Choroid plexus epithelial cell (primary cell): ENCODE data around the gene MCM10.
"Not testable (repeated sequence)": the region's sequence is repeated elsewhere in the genome, so short reads cannot be mapped to it uniquely, and the experiment has no call there.

Experiments used
- DNase-seq: peaks from one replicate; pipeline ENCODE4 v3.0.0-alpha.2; 2010; ENCODE audit warnings: low read depth
- H3K4me3 ChIP-seq: 2 replicates; pipeline ENCODE4 v1.5.1; 2011; ENCODE audit warnings: low read depth, mild to moderate bottlenecking, control low read depth, low read length, moderate library complexity
- CTCF ChIP-seq: conservative IDR thresholded peaks from 2 replicates; pipeline ENCODE4 v1.5.1; 2011; ENCODE audit warnings: low read depth, mild to moderate bottlenecking, control low read depth, inconsistent platforms, low read length, moderate library complexity

MCM10 gene

GRCh38 chr10:13144814-13145213 is 16.5 kb upstream of the MCM10 start:
- H3K4me3 ChIP-seq = no peak overlapping the region
- no peak for TF ChIP-seq CTCF
- DNase-seq = no peak

- no peak overlapping the region for H3K4me3 ChIP-seq
- TF ChIP-seq CTCF = no peak
- DNase-seq = peak; percentile 25
Measured at GRCh38 chr10:13146379-13146778, 15.0 kb upstream of the MCM10 start.

GRCh38 chr10:13147161-13147560 is 14.2 kb upstream of the MCM10 start:
- no peak for TF ChIP-seq CTCF
- no peak for DNase-seq
- no peak overlapping the region for H3K4me3 ChIP-seq

- no peak for TF ChIP-seq CTCF
- no peak for DNase-seq
- no peak overlapping the region for H3K4me3 ChIP-seq
Measured at GRCh38 chr10:13152296-13152695, 9.1 kb upstream of the MCM10 start.

GRCh38 chr10:13155860-13156259 is 5.5 kb upstream of the MCM10 start:
- DNase-seq, H3K4me3 ChIP-seq: not testable (repeated sequence)

DNA sequence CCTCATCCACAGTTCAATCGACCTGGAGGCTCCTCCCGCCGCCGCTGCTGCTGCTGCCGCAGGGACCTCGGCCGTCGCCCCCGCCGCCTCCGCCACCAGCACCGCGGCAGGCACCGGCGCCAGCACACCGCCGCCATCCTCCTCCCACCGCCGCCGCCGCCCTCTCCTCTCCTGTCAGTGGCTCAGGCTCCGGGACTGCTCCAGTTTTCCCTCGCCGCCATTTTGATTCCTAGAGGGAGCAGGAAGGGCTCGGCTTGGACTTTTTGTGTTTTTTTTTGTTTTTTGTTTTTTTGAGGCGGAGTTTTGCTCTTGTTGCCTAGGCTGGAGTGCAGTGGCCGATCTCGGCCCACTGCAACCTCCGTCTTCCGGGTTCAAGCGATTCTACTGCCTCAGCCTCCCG is 3.0 kb upstream of the MCM10 start:
- TF ChIP-seq CTCF = no peak
- peak overlapping the region; percentile 38 for H3K4me3 ChIP-seq
- no peak for DNase-seq

DNA sequence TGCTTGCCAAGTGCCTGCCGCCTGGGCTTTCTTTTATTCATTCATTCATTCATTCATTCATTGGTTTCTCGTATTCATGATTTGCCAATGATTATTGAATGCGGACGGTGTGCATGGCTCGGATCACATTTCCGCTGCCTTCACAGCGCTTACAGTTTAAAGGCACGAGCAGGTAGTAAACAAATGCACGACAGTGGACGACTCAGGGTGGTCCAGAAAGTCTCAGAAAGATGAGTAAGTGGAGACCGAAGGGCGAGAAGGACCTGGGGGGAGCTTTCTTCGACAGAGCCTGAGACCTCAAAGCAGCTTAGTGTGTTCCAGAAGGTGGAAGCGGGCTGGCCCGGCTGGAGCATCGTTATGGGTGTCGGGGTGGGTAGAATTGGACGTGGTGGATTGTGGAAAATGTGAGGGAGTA is 506 bp downstream of the MCM10 start:
- peak overlapping the region; percentile 68 for H3K4me3 ChIP-seq
- no peak for DNase-seq
- no peak for TF ChIP-seq CTCF

GRCh38 chr10:13163859-13164258 is 2.5 kb downstream of the MCM10 start:
- no peak overlapping the region for H3K4me3 ChIP-seq
- no peak for DNase-seq
- no peak for TF ChIP-seq CTCF
